ENCODE results near the gene MACROD2. TPM values are rescaled to one million over a fixed set of nuclear protein-coding genes. Genes with fewer than 3 reads are reported as not detected.

Gene MACROD2
- total RNA-seq, 4 donors from 2014 or later: 10.0 to 24.0 (median 17.0) TPM

DNA sequence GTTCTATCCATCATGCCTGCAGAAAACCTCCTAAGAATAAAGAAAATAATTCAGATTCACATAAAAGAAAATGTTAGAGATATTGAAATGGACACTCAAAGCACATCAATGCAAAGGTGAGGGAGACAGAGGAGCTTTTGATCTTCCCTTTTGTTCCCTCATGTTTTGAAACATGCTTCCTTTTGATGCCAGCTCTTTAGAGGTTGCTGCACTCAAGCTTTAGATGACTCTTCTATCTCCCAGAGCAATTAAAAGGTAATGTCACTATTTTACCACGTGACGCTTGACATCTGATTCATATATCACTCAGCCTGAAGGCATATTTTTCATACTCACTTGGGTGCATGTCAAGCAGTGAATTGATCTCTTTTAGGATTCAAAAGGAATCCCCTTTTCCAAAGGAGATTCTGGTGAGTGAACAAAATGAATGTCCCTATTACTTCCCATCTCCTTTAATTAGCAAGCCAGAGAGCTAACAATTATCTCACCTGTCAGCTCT, 1551.3 kb downstream of the MACROD2 start:
- intact Hi-C loops (cut with DNase I; ENCODE audit: low total_unique reads): no loop called here
- TF ChIP-seq POLR2A (IDR thresholded peaks at IDR 0.05): no peak
- TF ChIP-seq, protein P1, sequence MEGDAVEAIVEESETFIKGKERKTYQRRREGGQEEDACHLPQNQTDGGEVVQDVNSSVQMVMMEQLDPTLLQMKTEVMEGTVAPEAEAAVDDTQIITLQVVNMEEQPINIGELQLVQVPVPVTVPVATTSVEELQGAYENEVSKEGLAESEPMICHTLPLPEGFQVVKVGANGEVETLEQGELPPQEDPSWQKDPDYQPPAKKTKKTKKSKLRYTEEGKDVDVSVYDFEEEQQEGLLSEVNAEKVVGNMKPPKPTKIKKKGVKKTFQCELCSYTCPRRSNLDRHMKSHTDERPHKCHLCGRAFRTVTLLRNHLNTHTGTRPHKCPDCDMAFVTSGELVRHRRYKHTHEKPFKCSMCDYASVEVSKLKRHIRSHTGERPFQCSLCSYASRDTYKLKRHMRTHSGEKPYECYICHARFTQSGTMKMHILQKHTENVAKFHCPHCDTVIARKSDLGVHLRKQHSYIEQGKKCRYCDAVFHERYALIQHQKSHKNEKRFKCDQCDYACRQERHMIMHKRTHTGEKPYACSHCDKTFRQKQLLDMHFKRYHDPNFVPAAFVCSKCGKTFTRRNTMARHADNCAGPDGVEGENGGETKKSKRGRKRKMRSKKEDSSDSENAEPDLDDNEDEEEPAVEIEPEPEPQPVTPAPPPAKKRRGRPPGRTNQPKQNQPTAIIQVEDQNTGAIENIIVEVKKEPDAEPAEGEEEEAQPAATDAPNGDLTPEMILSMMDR (IDR thresholded peaks at IDR 0.05): no peak
- H3K4me3 ChIP-seq (ENCODE audit: low read depth, poor library complexity, severe bottlenecking): no peak overlapping the region
- DNase-seq (ENCODE audit: low spot score in 2 of 2): no peak
- WGBS, 2 donors: 61 to 70% methylated on average over 2 of the region's 2 CpGs

DNA sequence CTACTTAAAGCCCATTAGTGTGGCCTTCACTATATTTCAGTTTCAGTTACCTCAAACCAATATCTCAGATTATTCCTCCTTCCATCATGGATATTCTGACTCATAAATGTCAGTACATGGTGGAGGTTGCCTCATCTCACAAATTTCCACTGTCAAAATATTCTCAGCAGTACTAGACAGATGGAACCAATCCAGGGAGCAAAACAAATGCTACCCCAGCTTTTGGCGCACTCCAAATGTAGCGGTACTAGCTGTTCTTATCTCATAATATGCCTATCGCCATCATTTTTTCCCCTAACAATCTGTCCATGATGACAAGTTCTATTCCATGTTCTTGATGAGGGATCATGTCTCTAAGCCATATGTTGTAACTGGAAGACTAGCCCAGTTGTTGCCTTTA, 1551.8 kb downstream of the MACROD2 start:
- TF ChIP-seq, protein P1 (IDR thresholded peaks at IDR 0.05): no peak
- no peak for TF ChIP-seq POLR2A (IDR thresholded peaks at IDR 0.05)
- intact Hi-C loops (cut with DNase I; ENCODE audit: low total_unique reads): no loop called here
- H3K4me3 ChIP-seq (ENCODE audit: low read depth, poor library complexity, severe bottlenecking): no peak overlapping the region
- 84 to 95% methylated on average over 3 of the region's 3 CpGs for WGBS, 2 donors
- DNase-seq (ENCODE audit: low spot score in 2 of 2): no peak

DNA sequence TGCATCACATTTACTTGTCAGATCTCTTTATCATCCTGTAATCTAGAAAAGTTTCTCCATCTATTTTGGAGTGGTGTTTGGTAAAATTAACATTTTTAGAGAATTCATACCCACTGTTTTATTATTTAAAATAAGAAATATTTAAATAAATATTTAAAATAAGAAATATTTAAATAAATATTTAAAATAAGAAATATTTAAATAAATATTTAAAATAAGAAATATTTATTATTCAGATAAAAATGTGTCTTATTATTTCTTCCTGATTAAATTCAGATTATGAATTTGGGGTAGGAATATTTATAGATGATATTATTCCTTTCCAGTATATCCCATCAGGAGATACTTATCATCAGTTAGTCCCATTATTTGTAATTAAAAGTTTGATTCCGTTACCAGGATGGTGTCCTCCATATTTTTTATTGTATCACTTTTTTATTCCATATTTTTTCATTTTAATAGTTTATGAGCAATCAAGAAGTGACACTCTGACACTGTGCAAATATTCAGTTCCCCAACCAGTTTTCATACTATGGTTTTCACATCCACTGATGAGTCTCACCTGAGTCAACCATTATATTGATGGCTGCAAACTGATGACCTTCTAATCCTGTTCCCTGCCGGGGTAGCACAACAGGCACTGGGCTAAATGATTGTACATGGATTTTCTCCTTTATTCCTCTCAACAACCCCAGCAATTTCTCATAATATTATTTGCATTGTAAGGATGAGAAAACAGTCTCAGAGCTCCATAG, 1555.0 kb downstream of the MACROD2 start:
- DNase-seq (ENCODE audit: low spot score in 2 of 2): no peak
- WGBS, 2 donors: 89 to 92% methylated on average over 2 of the region's 2 CpGs
- H3K4me3 ChIP-seq (ENCODE audit: low read depth, poor library complexity, severe bottlenecking): no peak overlapping the region
- TF ChIP-seq POLR2A (IDR thresholded peaks at IDR 0.05): no peak
- TF ChIP-seq, protein P1 (IDR thresholded peaks at IDR 0.05): no peak
- intact Hi-C loops (cut with DNase I; ENCODE audit: low total_unique reads): no loop called here

DNA sequence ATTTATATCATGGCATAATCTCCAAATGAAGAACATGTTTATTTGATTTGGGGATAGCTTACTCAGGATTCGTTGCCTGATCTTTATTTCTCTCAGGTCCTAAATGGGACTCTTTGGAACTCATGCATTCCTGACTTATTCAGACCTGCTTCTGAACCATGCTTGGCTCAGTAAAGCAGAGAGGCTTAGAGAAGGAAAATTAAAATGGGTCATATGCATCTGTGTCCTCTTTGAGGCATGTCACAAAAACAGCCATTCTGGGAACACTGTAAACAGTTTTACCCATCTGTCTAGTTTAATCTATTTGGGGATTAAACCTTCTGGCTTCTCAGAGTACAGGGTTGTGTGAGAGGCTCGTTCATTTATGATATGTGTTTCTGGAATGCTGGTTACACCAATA, 1560.6 kb downstream of the MACROD2 start:
- intact Hi-C loops (cut with DNase I; ENCODE audit: low total_unique reads): no loop called here
- no peak for TF ChIP-seq POLR2A (IDR thresholded peaks at IDR 0.05)
- TF ChIP-seq, protein P1 (IDR thresholded peaks at IDR 0.05): no peak
- 31 to 37% methylated on average over 2 of the region's 2 CpGs for WGBS, 2 donors
- DNase-seq (ENCODE audit: low spot score in 2 of 2): no peak
- no peak overlapping the region for H3K4me3 ChIP-seq (ENCODE audit: low read depth, poor library complexity, severe bottlenecking)

DNA sequence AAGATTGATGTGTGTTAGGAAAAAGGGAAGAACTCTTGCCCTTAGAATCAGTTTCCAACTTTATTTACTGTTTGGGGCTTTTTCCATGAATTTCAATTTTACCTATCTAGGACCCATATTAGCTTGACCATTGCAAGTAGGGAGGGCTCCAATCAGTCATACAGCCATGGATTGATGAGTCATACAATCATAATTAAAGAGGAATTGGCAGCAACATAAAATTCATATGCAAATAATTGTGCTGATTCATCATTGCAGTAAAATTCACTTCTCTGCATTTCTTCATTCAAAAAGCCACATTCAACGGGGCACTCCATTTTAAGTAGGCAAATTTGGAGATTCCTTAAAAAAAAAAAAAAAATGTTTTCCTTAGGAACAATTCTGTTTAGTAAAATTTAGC, 1561.6 kb downstream of the MACROD2 start:
- intact Hi-C loops (cut with DNase I; ENCODE audit: low total_unique reads): no loop called here
- 41% methylated on average over 1 of the region's 1 CpG for WGBS, 2 donors
- TF ChIP-seq, protein P1 (IDR thresholded peaks at IDR 0.05): no peak
- TF ChIP-seq POLR2A (IDR thresholded peaks at IDR 0.05): no peak
- no peak overlapping the region for H3K4me3 ChIP-seq (ENCODE audit: low read depth, poor library complexity, severe bottlenecking)
- DNase-seq (ENCODE audit: low spot score in 2 of 2): no peak
